GM23338 (cell line): ENCODE measurements around the gene PTPN20. TPM values are rescaled to one million over a fixed set of nuclear protein-coding genes. Genes with fewer than 3 reads are reported as not detected.

ENCODE experiments used
- ATAC-seq: fragments of 200-7000 bp; cut with Tn5 transposase; 3 replicates; pipeline ENCODE4 v1.9.1; 2020
- DNase-seq: peaks from one replicate; pipeline ENCODE4 v3.0.0-alpha.2; 2015; ENCODE audit warnings: low spot score
- H2AFZ ChIP-seq: fragments of 200-600 bp; sonication (generic); 2 replicates; pipeline ENCODE4 v1.8.0; 2016; ENCODE audit warnings: antibody characterized with exemption, mild to moderate bottlenecking, moderate library complexity
- H3F3A ChIP-seq: fragments of 200-600 bp; sonication (generic); replicated peaks from 2 replicates; pipeline ENCODE4 v1.8.0; 2017; ENCODE audit warnings: antibody characterized with exemption, mixed run types, low read depth
- H3K27ac ChIP-seq: fragments of 200-600 bp; sonication (generic); 2 replicates; pipeline ENCODE4 v1.6.1; 2016; ENCODE audit warnings: low read depth
- H3K27me3 ChIP-seq: fragments of 200-600 bp; sonication (generic); 2 replicates; pipeline ENCODE4 v1.8.0; 2016; ENCODE audit warnings: mild to moderate bottlenecking, mixed run types, moderate library complexity; ENCODE audit not compliant: insufficient read depth
- H3K36me3 ChIP-seq: fragments of 200-600 bp; sonication (generic); 2 replicates; pipeline ENCODE4 v1.8.0; 2016; ENCODE audit warnings: mild to moderate bottlenecking; ENCODE audit not compliant: insufficient read depth
- H3K4me1 ChIP-seq: fragments of 200-600 bp; sonication (generic); 2 replicates; pipeline ENCODE4 v1.8.0; 2016; ENCODE audit warnings: mild to moderate bottlenecking, moderate library complexity; ENCODE audit not compliant: insufficient read depth
- H3K4me2 ChIP-seq: fragments of 200-600 bp; sonication (generic); 2 replicates; pipeline ENCODE4 v1.7.1; 2017; ENCODE audit warnings: mixed run types
- H3K4me3 ChIP-seq: fragments of 200-600 bp; sonication (generic); 2 replicates; pipeline ENCODE4 v1.6.1; 2016; ENCODE audit warnings: mixed run types
- H3K79me2 ChIP-seq: fragments of 200-600 bp; sonication (generic); replicated peaks from 2 replicates; pipeline ENCODE4 v1.8.0; 2017; ENCODE audit warnings: mild to moderate bottlenecking; ENCODE audit not compliant: insufficient read depth
- H3K9me2 ChIP-seq: fragments of 200-600 bp; sonication (generic); 2 replicates; pipeline ENCODE4 v1.8.0; 2017; ENCODE audit not compliant: insufficient read depth
- H4K20me1 ChIP-seq: fragments of 200-600 bp; sonication (generic); replicated peaks from 2 replicates; pipeline ENCODE4 v1.8.0; 2017; ENCODE audit warnings: mild to moderate bottlenecking; ENCODE audit not compliant: insufficient read depth
- H3K27ac Mint-ChIP-seq: 2 replicates; pipeline ENCODE4 v1.8.0; 2020; ENCODE audit warnings: inconsistent platforms, mild to moderate bottlenecking, moderate library complexity, mixed read lengths
- H3K27me3 Mint-ChIP-seq: 3 replicates; pipeline ENCODE4 v1.8.0; 2022; ENCODE audit warnings: low read depth, mild to moderate bottlenecking, moderate library complexity, mixed read lengths, inconsistent platforms; ENCODE audit not compliant: insufficient read depth, poor library complexity
- H3K36me3 Mint-ChIP-seq: 3 replicates; pipeline ENCODE4 v1.8.0; 2021; ENCODE audit warnings: low read depth, mild to moderate bottlenecking, inconsistent platforms, moderate library complexity, mixed read lengths
- H3K4me1 Mint-ChIP-seq: 3 replicates; pipeline ENCODE4 v1.8.0; 2020; ENCODE audit warnings: mild to moderate bottlenecking, inconsistent platforms, mixed read lengths
- H3K4me3 Mint-ChIP-seq: 3 replicates; pipeline ENCODE4 v1.8.0; 2021; ENCODE audit warnings: moderate library complexity, mild to moderate bottlenecking, inconsistent platforms, mixed read lengths
- H3K9me3 Mint-ChIP-seq: 3 replicates; pipeline ENCODE4 v1.8.0; 2020; ENCODE audit warnings: moderate library complexity, mild to moderate bottlenecking, inconsistent platforms, mixed read lengths
- CREB1 ChIP-seq: fragments of 250-450 bp; sonication (Bioruptor Pico); IDR thresholded peaks from 2 replicates; pipeline ENCODE4 v1.5.0; 2020; ENCODE audit warnings: low read depth, mild to moderate bottlenecking, moderate library complexity
- CTCF ChIP-seq, 2 experiments: fragments of 200-600 bp in 1 of 2; sonication (generic) in 1 of 2; conservative IDR thresholded peaks; 2 replicates each; pipeline versions ENCODE4 v1.5.1 to v1.6.1; 2016 to 2017; ENCODE audit warnings: antibody characterized with exemption in 2 of 2, low read depth in 2 of 2, mild to moderate bottlenecking in 2 of 2, moderate library complexity in 1 of 2
- ETS1 ChIP-seq: IDR thresholded peaks from 2 replicates; pipeline ENCODE4 v1.6.1; 2016; ENCODE audit warnings: antibody characterized with exemption
- EZH2 ChIP-seq: fragments of 200-600 bp; sonication (generic); IDR thresholded peaks from one replicate; pipeline ENCODE4 v1.8.0; 2017; ENCODE audit warnings: antibody characterized with exemption, mild to moderate bottlenecking, low read depth; ENCODE audit not compliant: unreplicated experiment
- EZH2phosphoT487 ChIP-seq: fragments of 200-600 bp; sonication (generic); IDR thresholded peaks from one replicate; pipeline ENCODE4 v1.8.1; 2018; ENCODE audit warnings: antibody characterized with exemption; ENCODE audit not compliant: unreplicated experiment
- JUNB ChIP-seq: IDR thresholded peaks from one replicate; pipeline ENCODE4 v1.6.1; 2016; ENCODE audit warnings: antibody characterized with exemption; ENCODE audit not compliant: unreplicated experiment
- NANOG ChIP-seq: IDR thresholded peaks from 2 replicates; pipeline ENCODE4 v1.6.1; 2016; ENCODE audit warnings: antibody characterized with exemption, borderline replicate concordance
- POLR2AphosphoS5 ChIP-seq: IDR thresholded peaks from 2 replicates; pipeline ENCODE4 v1.6.1; 2016; ENCODE audit warnings: antibody characterized with exemption, low read depth
- REST ChIP-seq: IDR thresholded peaks from one replicate; pipeline ENCODE4 v1.6.1; 2018; ENCODE audit warnings: antibody characterized with exemption; ENCODE audit not compliant: unreplicated experiment
- STAT1 ChIP-seq: IDR thresholded peaks from one replicate; pipeline ENCODE4 v1.6.1; 2016; ENCODE audit warnings: antibody characterized with exemption; ENCODE audit not compliant: unreplicated experiment
- ZNF114 ChIP-seq: fragments of 250-450 bp; sonication (Bioruptor Pico); IDR thresholded peaks from 2 replicates; pipeline ENCODE4 v1.5.0; 2020; ENCODE audit warnings: mild to moderate bottlenecking, moderate library complexity
- ZNF331 ChIP-seq: fragments of 250-450 bp; sonication (Bioruptor Pico); IDR thresholded peaks from 2 replicates; pipeline ENCODE4 v1.5.0; 2020; ENCODE audit warnings: low read depth, mild to moderate bottlenecking, moderate library complexity
- ZNF462 ChIP-seq: fragments of 250-450 bp; sonication (Bioruptor Pico); IDR thresholded peaks from 2 replicates; pipeline ENCODE4 v1.5.0; 2020; ENCODE audit warnings: mild to moderate bottlenecking, moderate library complexity
- polyA plus RNA-seq: library from polyadenylated mRNA; unstranded; fragments of >200 nt; fragmentation: Nextera tagmentation; extraction: Ambion mirVana; gene quantifications from 2 replicates; pipeline ENCODE4 v1.2.1, GENCODE V29; 2016
- total RNA-seq: library from RNA; depleted of rRNA; stranded (reverse); fragments of >200 nt; shearing (Covaris generic); gene quantifications from 2 replicates; pipeline ENCODE4 v1.2.3, GENCODE V29; 2014

PTPN20 gene
- total and polyA plus RNA-seq, 2 experiments from 2014 or later, result 0.13 TPM; not detected in 1

- ATAC-seq (no peak), DNase-seq (no peak)
- no peaks in the 10 kb centered on the region for H3K36me3 ChIP-seq
- no peaks in the 10 kb centered on the region for H3K79me2 ChIP-seq
- Mint-ChIP-seq H3K4me3 (no peak overlapping the region), H3K4me1 (no peaks in the 10 kb centered on the region), H3K9me3 (no peaks in the 10 kb centered on the region; the same call in 1 of the 3 replicates), H3K27me3 (peaks cover 4% of the 10 kb centered on the region), H3K27ac (no peak overlapping the region), H3K36me3 (no peaks in the 10 kb centered on the region)
- peaks cover 4% of the 10 kb centered on the region; the same call in 1 of the 2 replicates for H3K9me2 ChIP-seq
- H4K20me1 ChIP-seq, result no peaks in the 10 kb centered on the region
- TF ChIP-seq NANOG (no peak), JUNB (no peak), ZNF462 (CRISPR knock-in tag) (no peak), EZH2phosphoT487 (no peak), ZNF114 (CRISPR knock-in tag) (no peak), CREB1 (CRISPR knock-in tag) (no peak), EZH2 (no peak), STAT1 (no peak), CTCF (conservative IDR thresholded peaks at IDR 0.05; ENCODE audit: low read depth in 2 of 2) (no peak), POLR2AphosphoS5 (no peak), REST (no peak), ZNF331 (CRISPR knock-in tag) (no peak), ETS1 (no peak)
- no peak overlapping the region for H3K27ac ChIP-seq
- H3K4me3 ChIP-seq, result no peak overlapping the region
- no peaks in the 10 kb centered on the region for H3K4me1 ChIP-seq
- no peak overlapping the region for H2AFZ ChIP-seq
- no peaks in the 10 kb centered on the region for H3K27me3 ChIP-seq
- no peak overlapping the region for H3K4me2 ChIP-seq
- H3F3A ChIP-seq, result no peaks in the 10 kb centered on the region
Observed at GRCh38 chr10:47019155-47020145, 108.2 kb downstream of the PTPN20 start.
